Activated naive CD8-positive, alpha-beta T cell treated with anti-CD3 and anti-CD28 coated beads for 36 hours (primary cell): ENCODE measurements around the gene SSBP2. TPM values are rescaled to one million over a fixed set of nuclear protein-coding genes. Genes with fewer than 3 reads are reported as not detected.

Experiments used
- DNase-seq: peaks from one replicate; pipeline ENCODE4 v3.0.0; 2021
- H3K27ac Mint-ChIP-seq: one replicate; pipeline ENCODE4 v1.8.0; 2022; ENCODE audit warnings: mild to moderate bottlenecking, moderate library complexity, mixed read lengths
- H3K27me3 Mint-ChIP-seq: one replicate; pipeline ENCODE4 v1.8.0; 2022; ENCODE audit warnings: mild to moderate bottlenecking, mixed read lengths
- H3K36me3 Mint-ChIP-seq: one replicate; pipeline ENCODE4 v1.8.0; 2021; ENCODE audit warnings: mild to moderate bottlenecking, mixed read lengths
- H3K4me1 Mint-ChIP-seq: one replicate; pipeline ENCODE4 v1.8.0; 2021; ENCODE audit warnings: mixed read lengths
- H3K4me3 Mint-ChIP-seq: one replicate; pipeline ENCODE4 v1.8.0; 2022; ENCODE audit warnings: mild to moderate bottlenecking, moderate library complexity, mixed read lengths
- H3K9me3 Mint-ChIP-seq: one replicate; pipeline ENCODE4 v1.8.0; 2022; ENCODE audit warnings: mixed read lengths
- total RNA-seq, 2 experiments: library from RNA; stranded (reverse); gene quantifications; one replicate each; pipeline ENCODE4 v1.2.3, GENCODE V29; 2021

SSBP2 gene
- total RNA-seq, 2 experiments from 2014 or later = 8.3 to 8.9 TPM

DNA sequence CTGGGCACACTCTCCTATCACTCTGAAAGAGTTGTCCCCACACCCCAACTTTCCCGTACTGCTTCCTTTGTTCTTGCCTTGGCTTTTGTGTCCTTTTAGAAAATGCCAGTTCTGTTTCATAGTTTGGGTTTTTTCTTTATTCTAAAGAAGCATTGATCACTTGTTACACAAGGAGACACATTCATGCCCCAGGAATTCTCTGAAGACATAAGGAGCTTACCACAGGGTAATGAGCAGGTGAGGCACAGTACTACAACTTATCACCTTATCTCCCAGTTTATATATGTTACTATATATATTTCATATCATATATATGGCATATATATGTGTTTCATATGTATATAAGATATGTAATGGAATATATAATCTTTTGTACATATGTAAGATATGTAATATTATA is 6.5 kb upstream of the SSBP2 start:
- Mint-ChIP-seq H3K9me3 (no peaks in the 10 kb centered on the region), H3K36me3 (no peaks in the 10 kb centered on the region), H3K27ac (no peak overlapping the region), H3K4me1 (peaks cover 4% of the 10 kb centered on the region), H3K27me3 (no peaks in the 10 kb centered on the region), H3K4me3 (no peak overlapping the region)
- DNase-seq = no peak

DNA sequence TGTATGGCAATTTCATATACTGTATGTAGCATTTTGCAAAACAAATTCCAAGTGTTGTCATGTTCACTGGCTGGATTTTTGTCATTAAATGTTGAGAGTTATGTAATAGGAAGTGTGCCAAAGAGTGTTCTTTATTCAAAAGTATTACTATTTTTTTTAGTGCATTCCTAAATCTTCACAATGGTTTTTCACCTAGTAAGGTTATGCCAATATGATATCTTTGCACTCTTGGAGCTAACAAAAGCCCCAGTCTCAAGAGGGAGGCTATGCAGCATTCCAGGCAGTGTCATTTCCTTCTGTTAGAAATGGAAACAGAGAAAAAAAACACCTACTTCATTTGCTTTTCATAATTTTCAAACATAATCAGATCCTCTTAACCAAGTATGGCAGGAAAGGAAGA is 5.1 kb upstream of the SSBP2 start:
- peaks cover 6% of the 10 kb centered on the region for H3K4me1 Mint-ChIP-seq
- no peaks in the 10 kb centered on the region for H3K27me3 Mint-ChIP-seq
- H3K4me3 Mint-ChIP-seq = no peak overlapping the region
- no peak overlapping the region for H3K27ac Mint-ChIP-seq
- H3K36me3 Mint-ChIP-seq = no peaks in the 10 kb centered on the region
- no peak for DNase-seq
- H3K9me3 Mint-ChIP-seq = no peaks in the 10 kb centered on the region

DNA sequence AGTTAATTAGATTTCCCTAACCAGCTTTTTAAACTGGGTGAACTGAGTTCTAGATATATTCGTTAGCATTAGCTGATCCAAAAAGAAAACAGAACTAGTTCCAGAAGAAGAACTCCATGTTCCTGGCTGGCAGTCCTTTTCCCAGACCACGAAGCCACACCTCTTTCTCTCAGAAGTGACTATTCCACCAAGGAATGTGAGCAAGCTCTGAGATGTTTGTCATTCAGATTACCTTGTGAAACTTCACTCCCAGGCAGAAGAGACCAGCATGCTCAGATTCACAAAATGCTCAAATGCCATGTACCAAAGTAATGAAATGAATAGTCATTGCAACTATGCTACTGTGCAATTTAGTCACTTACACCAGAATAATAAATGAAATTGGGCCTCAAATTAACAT is 4.4 kb upstream of the SSBP2 start:
- Mint-ChIP-seq H3K4me1 (peaks cover 6% of the 10 kb centered on the region), H3K4me3 (no peak overlapping the region), H3K36me3 (no peaks in the 10 kb centered on the region), H3K9me3 (no peaks in the 10 kb centered on the region), H3K27me3 (no peaks in the 10 kb centered on the region), H3K27ac (no peak overlapping the region)
- DNase-seq = no peak

DNA sequence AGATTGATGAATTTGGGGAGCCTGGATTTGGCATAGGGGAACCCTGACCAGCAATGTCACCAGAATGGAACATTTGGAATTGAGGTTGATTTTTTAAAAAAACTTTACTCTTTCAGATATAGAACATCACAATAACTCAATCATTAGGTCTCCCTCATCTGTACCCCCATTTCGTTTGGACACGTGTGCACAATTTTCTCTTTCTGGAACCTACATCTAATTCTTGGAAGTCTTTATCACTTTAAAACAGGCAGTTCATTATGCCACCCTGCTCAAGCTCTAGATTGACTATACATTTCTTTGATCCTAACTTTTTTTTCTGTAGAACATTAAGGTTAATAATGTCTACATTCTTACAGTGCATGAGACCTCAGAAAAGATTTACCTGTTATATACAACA is 3.7 kb upstream of the SSBP2 start:
- H3K9me3 Mint-ChIP-seq = no peaks in the 10 kb centered on the region
- H3K36me3 Mint-ChIP-seq = no peaks in the 10 kb centered on the region
- DNase-seq = no peak
- no peaks in the 10 kb centered on the region for H3K27me3 Mint-ChIP-seq
- H3K27ac Mint-ChIP-seq = no peak overlapping the region
- peaks cover 6% of the 10 kb centered on the region for H3K4me1 Mint-ChIP-seq
- no peak overlapping the region for H3K4me3 Mint-ChIP-seq

DNA sequence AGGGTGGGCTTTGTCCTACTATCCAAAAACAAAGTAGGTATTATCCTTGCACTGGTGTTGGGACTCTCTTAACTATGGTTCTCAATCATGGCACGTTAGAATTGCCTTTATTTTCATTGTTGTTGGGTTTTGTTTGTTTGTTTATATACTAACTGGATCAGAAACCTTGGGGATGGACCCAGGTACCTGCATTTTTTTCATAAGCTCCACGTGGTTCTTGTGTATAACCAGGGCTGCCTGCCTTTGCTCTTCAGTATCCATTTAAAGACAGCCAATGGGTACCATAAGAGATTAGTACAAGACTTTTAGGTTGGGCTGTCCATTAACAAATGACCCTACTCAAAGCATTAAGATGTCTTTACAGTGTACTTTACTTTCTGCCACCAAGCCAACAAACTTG is 2.5 kb upstream of the SSBP2 start:
- no peak for DNase-seq
- Mint-ChIP-seq H3K4me3 (no peak overlapping the region), H3K27ac (no peak overlapping the region), H3K27me3 (peaks cover 5% of the 10 kb centered on the region), H3K9me3 (no peaks in the 10 kb centered on the region), H3K36me3 (no peaks in the 10 kb centered on the region), H3K4me1 (peaks cover 15% of the 10 kb centered on the region)

DNA sequence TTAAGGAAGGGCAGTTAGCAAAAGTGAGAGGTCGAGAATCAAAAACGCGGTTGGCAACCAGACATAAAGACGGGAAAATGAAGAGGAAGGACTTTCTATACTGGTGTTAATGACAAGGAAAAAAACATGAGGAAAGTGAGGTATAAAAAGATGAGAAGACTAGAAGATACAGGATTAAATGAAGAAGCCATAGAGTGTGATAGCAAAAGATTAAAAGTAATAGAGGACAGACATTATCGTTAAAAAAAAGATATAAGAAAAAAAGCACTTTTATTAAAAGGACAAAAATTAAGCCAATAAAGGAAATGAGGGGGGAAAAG is 1.7 kb upstream of the SSBP2 start:
- no peak overlapping the region for H3K27ac Mint-ChIP-seq

DNA sequence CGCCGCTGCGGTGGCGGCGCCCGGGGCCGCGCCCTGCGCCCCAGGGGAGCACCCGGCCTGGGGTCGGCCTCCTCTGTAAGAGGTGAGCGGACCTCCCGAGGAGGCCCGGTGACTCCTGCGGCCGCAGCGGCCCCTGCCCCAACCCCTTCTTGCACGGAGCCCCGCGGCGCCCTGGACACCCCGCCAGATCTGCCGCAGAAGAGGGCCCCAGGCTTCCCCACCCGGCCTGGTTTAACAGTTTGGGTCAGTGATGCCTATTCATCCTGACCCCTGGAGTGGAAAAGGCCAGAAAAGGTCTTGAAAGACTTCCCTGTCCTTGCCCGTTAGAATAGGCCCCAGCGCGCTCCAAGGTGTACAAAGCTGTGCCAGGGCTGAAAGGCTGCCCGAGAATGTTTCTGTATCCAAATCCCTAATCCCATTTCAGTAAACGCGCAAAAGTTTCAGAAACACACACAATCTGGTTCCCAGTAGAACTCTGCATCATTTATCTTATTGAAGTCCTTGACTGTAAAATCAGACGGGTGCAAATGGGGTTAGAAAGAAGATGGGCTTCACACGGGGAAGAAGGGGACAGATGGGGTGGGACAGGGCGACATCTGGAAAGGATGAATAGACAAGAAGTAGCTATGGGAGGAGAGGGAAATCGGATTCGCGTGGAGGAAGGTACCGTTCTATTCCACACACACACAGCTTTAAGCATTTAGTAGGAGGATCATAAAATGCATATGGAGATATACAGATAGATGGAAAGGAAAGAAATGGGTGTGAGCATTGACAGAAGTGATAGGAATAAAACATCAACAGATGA is 1.1 kb upstream of the SSBP2 start:
- DNase-seq = no peak
- Mint-ChIP-seq H3K27me3 (peaks cover 5% of the 10 kb centered on the region), H3K27ac (peak overlapping the region; percentile 12), H3K4me1 (peaks cover 26% of the 10 kb centered on the region), H3K36me3 (no peaks in the 10 kb centered on the region), H3K4me3 (peak overlapping the region; percentile 90), H3K9me3 (no peaks in the 10 kb centered on the region)

More for the DNA sequence above, 1.7 kb upstream of the SSBP2 start:
- no peaks in the 10 kb centered on the region for H3K9me3 Mint-ChIP-seq
- no peak overlapping the region for H3K4me3 Mint-ChIP-seq
- DNase-seq = no peak
- H3K36me3 Mint-ChIP-seq = no peaks in the 10 kb centered on the region
- H3K27me3 Mint-ChIP-seq = peaks cover 5% of the 10 kb centered on the region
- H3K4me1 Mint-ChIP-seq = peaks cover 22% of the 10 kb centered on the region

DNA sequence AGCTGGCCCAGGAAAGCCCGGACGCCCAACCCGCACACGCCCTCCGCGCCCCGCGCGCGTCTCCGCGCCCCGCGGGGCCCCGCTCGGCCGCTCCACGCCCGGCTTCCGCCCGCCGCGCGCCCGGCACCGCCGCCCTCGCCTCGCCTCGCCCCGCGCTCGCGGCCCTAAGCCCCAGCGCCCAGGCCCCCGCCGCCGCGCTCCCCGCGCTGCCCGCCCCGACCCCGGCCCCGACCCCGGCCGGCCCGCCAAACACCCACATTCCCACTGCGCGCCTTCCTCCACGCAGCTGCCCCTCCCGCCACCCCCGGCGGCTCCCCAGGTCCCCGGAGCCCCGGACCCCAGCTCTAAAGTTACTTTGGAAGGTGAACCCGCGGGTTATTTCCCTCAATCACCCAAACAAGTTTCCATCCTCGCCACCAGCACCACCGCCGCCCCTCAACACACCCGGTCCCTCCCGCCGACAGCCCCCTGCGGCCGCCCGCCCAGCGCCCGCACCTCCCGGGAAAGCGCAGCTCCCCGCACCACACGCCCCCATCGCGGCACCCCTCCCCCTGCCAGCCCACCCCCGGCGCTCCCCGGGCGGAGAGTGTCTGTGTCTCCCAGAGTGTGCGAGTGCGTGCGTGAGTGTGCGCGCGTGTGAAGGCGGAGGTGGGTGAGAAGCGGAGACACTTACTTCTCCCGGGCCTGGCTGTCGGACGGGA is 439 bp downstream of the SSBP2 start:
- Mint-ChIP-seq H3K27me3 (peaks cover 5% of the 10 kb centered on the region), H3K4me1 (peaks cover 38% of the 10 kb centered on the region), H3K36me3 (no peaks in the 10 kb centered on the region), H3K27ac (peak overlapping the region; percentile 81), H3K4me3 (peak overlapping the region; percentile 90), H3K9me3 (no peaks in the 10 kb centered on the region)
- peak; percentile 40 for DNase-seq

DNA sequence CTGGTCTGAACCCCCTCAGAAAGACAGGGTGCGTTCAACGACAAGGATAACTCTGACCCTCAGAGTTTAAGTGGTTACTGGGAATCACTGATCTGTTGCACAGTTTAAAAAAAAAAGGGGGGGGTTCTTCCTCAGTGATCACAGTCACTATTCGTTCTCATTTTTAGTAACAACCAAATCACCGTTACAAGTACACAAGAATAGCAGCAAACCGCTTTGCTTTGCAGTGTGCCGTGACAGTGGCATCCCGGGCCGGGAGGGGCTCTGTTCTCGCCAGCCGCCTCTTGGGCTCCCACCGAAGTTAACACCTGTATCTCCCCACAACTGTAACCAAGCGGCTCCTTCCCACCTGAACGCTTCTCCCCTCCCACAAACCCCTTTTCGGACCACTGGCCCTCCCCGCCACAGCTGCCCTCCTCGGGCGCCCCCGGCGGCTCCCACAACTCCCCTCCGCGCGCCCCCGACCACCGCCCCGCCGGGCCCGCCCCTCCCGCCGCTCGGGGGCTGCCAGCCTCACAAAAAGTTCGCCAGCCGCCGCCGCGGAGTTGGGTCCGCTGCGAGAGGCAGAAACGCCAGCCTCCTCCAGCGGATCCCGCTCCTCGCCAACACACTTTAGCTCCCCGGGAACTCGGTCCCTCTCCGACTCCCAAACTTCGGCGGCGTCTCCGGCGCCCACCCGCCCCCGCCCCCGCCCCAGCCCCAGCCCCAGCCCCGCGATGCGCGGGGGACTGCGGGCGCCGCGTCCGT is 1.2 kb downstream of the SSBP2 start:
- Mint-ChIP-seq H3K36me3 (no peaks in the 10 kb centered on the region), H3K4me1 (peaks cover 40% of the 10 kb centered on the region)

DNA sequence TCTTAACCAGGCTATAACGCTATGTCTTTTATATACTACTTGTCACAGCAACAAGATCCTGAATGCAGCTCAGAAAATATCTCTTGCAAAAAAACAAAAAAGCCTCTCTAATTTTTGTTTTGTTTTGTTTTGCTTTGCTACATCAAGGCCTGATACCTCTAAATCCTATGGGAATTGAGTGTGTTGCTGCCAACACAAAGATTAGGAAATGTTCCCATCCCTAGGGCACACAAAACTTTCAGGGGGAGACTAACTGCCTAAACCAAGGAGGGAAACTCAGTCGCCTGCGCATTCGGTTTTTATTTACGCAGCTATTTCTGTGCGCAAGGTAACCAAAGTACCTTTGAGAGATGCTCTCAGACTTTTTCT is 1.7 kb downstream of the SSBP2 start:
- no peak for DNase-seq

More for the DNA sequence above, 1.2 kb downstream of the SSBP2 start:
- Mint-ChIP-seq H3K4me3 (peak overlapping the region; percentile 87), H3K27ac (peak overlapping the region; percentile 76), H3K9me3 (no peaks in the 10 kb centered on the region), H3K27me3 (peaks cover 5% of the 10 kb centered on the region)
- DNase-seq = peak; percentile 53

DNA sequence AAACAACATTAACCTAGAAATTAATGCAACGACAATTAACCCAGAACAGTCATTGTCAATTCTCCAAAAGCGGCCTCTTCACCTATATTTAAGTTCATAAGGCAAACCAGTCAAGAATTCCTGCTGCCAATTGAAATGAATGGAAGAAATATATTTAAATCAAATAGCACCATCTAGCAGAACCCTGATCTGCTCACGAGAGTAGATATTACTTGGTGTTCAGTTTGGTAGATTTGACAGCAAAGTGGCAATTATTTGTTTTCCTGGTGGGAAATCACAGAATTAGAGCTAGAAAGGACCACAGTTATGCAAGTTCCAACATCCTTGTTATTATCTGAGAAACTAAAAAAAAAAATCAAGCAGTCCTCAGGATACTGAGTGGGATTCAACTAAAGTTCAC is 2.3 kb downstream of the SSBP2 start:
- Mint-ChIP-seq H3K9me3 (no peaks in the 10 kb centered on the region), H3K4me3 (peak overlapping the region; percentile 87), H3K36me3 (no peaks in the 10 kb centered on the region), H3K27ac (no peak overlapping the region), H3K27me3 (peaks cover 5% of the 10 kb centered on the region), H3K4me1 (peaks cover 43% of the 10 kb centered on the region)
- no peak for DNase-seq

More for the DNA sequence above, 1.7 kb downstream of the SSBP2 start:
- Mint-ChIP-seq H3K36me3 (no peaks in the 10 kb centered on the region), H3K27ac (no peak overlapping the region), H3K27me3 (peaks cover 5% of the 10 kb centered on the region), H3K4me1 (peaks cover 42% of the 10 kb centered on the region), H3K9me3 (no peaks in the 10 kb centered on the region), H3K4me3 (peak overlapping the region; percentile 87)

DNA sequence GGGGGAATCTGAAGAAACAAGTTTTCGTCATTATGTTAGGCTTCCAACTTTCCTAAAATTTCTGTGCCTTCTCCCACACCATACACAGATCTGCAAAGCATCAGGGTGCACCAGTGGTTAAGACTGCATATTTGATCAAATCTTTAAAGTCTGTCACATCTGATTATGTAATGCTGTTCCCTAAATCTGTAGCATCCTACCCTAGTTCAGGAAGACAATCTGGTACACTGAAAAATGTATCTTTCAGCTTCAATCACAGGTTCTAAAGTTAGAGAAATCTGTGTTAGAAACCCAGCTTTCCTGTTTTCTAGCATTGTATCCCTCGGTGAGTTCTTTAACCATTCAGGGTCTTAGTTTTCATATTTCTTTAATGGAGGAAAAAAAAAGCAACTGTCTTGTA is 3.9 kb downstream of the SSBP2 start:
- Mint-ChIP-seq H3K27ac (no peak overlapping the region), H3K9me3 (no peaks in the 10 kb centered on the region), H3K27me3 (peaks cover 5% of the 10 kb centered on the region), H3K36me3 (no peaks in the 10 kb centered on the region), H3K4me1 (peaks cover 42% of the 10 kb centered on the region), H3K4me3 (no peak overlapping the region)
- no peak for DNase-seq

DNA sequence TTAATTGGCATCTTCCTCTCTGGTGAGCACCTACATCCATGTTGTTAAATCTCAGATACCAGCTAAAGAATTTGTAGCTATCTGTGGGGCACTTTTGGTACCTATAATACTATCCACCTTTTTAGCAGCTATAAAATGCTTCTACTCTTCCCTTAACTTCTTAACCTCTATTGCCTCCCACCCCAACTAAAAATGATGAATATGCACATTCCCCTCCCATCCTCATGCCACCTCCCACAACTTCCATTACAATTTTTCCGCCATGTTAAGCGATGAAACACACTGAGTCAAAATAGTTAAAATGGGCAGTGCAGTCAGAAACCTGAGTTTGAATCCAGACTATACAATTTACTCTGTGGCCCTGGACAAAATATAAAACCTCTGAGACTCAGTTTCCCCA is 10.1 kb downstream of the SSBP2 start:
- DNase-seq = no peak
- Mint-ChIP-seq H3K4me1 (peaks cover 14% of the 10 kb centered on the region), H3K27ac (no peak overlapping the region), H3K4me3 (no peak overlapping the region), H3K36me3 (peaks cover 3% of the 10 kb centered on the region), H3K9me3 (peaks cover 2% of the 10 kb centered on the region), H3K27me3 (no peaks in the 10 kb centered on the region)

DNA sequence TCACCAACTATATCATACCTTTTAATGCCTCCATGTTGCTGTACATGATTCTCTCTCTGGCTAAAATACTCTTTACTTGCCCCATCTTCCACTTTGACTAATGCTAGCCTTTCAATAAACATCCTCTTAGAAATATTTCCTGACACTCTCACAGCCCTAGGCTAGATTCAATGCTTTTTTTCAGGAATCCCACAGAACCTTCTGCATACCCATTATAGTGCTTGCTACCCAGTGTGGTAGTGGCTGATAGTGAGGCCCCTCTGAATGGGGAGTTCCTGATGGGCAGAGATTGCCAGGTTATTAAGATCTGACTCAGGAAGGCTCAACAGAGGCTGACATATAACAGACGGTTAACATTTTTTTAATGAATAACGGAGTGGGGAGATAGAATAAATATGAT is 11.6 kb downstream of the SSBP2 start:
- DNase-seq = no peak
- Mint-ChIP-seq H3K36me3 (peaks cover 3% of the 10 kb centered on the region), H3K4me1 (peaks cover 10% of the 10 kb centered on the region), H3K27ac (no peak overlapping the region), H3K9me3 (peaks cover 2% of the 10 kb centered on the region), H3K4me3 (no peak overlapping the region), H3K27me3 (no peaks in the 10 kb centered on the region)

DNA sequence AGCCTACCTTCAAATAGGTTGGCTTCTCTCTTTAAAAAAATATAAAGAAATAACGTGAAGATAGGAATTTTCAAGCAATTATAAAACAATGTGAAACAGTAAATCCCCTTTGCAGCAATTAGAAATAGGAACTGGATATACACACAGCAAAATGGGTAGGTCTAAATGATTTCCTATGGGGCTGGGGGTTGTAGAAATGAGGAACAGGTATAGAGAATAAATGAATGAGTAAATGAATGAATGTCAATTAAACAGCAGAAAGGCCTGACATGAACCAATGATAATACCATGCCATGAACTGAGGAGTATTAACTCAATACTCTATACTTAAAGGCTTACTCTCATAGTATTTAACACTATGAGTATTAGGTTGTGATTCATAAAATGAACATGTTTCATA is 21.6 kb downstream of the SSBP2 start:
- no peaks in the 10 kb centered on the region for H3K27me3 Mint-ChIP-seq
- H3K36me3 Mint-ChIP-seq = no peaks in the 10 kb centered on the region
- H3K4me3 Mint-ChIP-seq = no peak overlapping the region
- DNase-seq = no peak
- peaks cover 21% of the 10 kb centered on the region for H3K4me1 Mint-ChIP-seq
- no peaks in the 10 kb centered on the region for H3K9me3 Mint-ChIP-seq
- no peak overlapping the region for H3K27ac Mint-ChIP-seq
